ENCODE data around the gene MRPL3.

GRCh38 chr3:131447349-131447748 lies 55.4 kb downstream of the MRPL3 start:
- TF ChIP-seq POLR2A (IDR thresholded peaks at IDR 0.05): no peak
- TF ChIP-seq, protein P1, sequence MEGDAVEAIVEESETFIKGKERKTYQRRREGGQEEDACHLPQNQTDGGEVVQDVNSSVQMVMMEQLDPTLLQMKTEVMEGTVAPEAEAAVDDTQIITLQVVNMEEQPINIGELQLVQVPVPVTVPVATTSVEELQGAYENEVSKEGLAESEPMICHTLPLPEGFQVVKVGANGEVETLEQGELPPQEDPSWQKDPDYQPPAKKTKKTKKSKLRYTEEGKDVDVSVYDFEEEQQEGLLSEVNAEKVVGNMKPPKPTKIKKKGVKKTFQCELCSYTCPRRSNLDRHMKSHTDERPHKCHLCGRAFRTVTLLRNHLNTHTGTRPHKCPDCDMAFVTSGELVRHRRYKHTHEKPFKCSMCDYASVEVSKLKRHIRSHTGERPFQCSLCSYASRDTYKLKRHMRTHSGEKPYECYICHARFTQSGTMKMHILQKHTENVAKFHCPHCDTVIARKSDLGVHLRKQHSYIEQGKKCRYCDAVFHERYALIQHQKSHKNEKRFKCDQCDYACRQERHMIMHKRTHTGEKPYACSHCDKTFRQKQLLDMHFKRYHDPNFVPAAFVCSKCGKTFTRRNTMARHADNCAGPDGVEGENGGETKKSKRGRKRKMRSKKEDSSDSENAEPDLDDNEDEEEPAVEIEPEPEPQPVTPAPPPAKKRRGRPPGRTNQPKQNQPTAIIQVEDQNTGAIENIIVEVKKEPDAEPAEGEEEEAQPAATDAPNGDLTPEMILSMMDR (IDR thresholded peaks at IDR 0.05): no peak

Measured in upper lobe of left lung (tissue), 4 donors.